Activated effector memory CD4-positive, alpha-beta T cell treated with Interleukin-2 at 50 U/mL for 16 hours (primary cell): Measurements from ENCODE around the gene KLHL28.

Experiments
- DNase-seq: peaks from one replicate; pipeline ENCODE4 v3.0.0-alpha.2; 2020

Gene KLHL28

DNA sequence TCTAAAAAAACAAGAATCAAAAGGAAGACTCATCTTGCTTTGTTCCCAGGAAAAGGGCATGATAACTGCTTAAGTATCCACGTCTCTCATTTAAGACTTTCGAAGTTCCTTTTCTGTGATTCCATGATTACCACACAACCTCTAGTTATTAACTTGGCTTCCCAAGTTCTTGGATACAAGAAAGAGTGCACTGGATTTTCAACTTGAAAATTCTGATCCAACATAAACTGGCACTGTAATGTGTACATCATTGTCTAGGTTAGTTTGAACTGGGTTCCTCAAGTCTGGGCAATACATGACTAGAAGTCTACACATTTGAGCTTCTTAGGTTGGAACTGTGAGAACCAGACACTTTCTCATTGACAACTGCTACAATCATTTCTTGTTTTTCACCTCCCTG, 1.6 kb downstream of the KLHL28 start:
- no peak for DNase-seq

GRCh38 chr14:44959538-44959937, 2.2 kb downstream of the KLHL28 start:
- no peak for DNase-seq

DNA sequence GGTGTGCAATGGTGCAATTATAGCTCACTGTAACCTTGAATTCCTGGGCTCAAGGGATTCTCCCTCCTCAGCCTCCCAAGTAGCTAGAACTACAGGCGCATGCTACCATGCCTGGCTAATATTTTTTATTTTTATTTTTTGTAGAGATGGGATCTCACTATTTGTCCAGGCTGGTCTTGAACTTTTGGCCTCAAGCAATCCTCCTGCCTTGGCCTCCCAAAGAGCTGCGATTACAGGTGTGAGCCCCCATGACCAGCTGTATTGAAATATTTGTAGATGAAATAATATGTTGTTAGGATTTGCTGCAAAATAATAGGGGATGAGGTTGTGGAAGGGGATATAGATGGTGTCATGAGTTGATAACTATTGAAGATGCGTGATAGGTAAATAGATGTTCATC, 4.9 kb downstream of the KLHL28 start:
- DNase-seq: no peak

- DNase-seq: no peak
Observed at GRCh38 chr14:44955528-44955927, 6.2 kb downstream of the KLHL28 start.

GRCh38 chr14:44954750-44955149, 7.0 kb downstream of the KLHL28 start:
- DNase-seq: no peak

- no peak for DNase-seq
Observed at GRCh38 chr14:44952391-44953110, 9.2 kb downstream of the KLHL28 start.

GRCh38 chr14:44951051-44951450, 10.7 kb downstream of the KLHL28 start:
- DNase-seq: no peak

GRCh38 chr14:44945264-44945663, 16.5 kb downstream of the KLHL28 start:
- no peak for DNase-seq

GRCh38 chr14:44944107-44944506, 17.6 kb downstream of the KLHL28 start:
- no peak for DNase-seq

GRCh38 chr14:44942436-44942835, 19.3 kb downstream of the KLHL28 start:
- DNase-seq: no peak

DNA sequence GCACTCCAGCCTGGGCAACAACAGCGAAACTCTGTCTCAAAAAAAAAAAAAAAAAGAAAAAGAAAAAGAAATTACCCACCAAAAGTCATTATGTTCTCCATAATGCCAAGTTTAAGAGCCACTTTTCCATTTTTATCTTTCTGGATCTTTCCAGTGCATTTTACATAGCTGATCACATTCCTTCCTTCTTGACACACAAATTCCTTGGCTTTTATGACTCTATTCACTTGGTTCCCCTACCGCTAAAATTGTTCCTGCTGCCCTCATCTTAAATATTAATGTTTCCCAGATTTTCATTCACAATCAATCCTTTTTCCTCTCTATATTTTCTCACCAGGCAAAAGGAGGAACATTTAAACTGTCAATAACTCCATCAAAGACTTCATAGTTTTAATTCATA, 20.2 kb downstream of the KLHL28 start:
- no peak for DNase-seq

- no peak for DNase-seq
Observed at GRCh38 chr14:44940944-44941343, 20.8 kb downstream of the KLHL28 start.

DNA sequence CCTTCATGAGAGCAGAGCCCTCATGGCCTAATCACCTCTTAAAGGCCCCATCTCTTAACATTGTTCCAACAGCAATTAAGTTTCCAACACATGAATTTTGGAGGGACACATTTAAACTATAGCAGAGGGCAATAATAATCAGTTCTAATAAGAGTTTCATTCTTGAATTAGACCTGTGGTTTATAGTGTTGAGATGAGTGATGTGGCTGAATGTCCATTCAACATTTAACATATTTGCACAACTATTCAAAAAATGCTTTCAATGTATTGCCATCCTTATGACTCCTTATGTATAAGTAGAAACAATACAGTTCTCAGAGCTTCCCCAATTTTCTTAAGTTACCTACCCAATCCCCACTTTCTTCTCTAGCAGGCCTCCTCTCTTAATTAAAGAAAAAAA, 21.5 kb downstream of the KLHL28 start:
- DNase-seq: no peak

DNA sequence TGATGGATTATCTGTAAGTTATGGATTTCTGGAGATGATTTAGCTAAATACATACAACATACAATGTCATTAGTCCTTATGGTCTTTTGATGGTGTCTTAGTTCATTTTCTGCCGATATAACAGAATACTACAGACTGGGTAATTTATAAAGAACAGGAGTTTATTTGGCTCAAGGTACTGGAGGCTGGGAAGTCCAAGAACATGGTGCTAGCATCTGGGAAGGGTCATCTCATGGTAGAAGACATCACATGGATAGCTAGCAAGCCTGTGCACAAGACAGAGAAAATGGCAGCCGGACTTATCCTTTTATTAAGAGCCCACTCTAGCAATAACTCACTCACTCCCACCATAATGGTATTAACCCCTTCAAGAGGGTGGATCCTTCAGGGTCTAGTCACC, 24.2 kb downstream of the KLHL28 start:
- DNase-seq: no peak

- DNase-seq: no peak
Observed at GRCh38 chr14:44935155-44935554, 26.6 kb downstream of the KLHL28 start.

GRCh38 chr14:44928793-44929192, 33.0 kb downstream of the KLHL28 start:
- no peak for DNase-seq

DNA sequence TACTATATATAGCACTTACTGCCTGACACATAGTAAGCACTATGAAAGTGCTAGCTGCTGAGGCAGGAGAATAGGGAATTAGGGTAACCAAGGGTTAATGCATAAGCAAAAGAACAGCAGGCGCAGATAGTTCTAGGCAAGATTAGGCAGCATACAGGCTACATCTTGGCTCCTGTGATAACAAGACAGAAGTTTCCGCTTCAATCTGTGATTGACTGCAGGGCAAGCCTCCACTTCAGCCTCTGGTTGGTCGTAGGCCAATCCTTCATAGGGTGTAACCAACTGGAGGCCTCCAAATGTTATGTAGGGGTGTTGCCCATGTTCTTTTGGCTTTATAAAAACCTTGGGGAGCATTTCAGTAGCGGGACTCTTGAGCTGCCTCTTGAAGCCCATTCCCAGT, 46.9 kb downstream of the KLHL28 start:
- no peak for DNase-seq

GRCh38 chr14:44912041-44912869, 49.5 kb downstream of the KLHL28 start:
- DNase-seq: no peak

- DNase-seq: no peak
Observed at GRCh38 chr14:44910821-44911220, 50.9 kb downstream of the KLHL28 start.

DNA sequence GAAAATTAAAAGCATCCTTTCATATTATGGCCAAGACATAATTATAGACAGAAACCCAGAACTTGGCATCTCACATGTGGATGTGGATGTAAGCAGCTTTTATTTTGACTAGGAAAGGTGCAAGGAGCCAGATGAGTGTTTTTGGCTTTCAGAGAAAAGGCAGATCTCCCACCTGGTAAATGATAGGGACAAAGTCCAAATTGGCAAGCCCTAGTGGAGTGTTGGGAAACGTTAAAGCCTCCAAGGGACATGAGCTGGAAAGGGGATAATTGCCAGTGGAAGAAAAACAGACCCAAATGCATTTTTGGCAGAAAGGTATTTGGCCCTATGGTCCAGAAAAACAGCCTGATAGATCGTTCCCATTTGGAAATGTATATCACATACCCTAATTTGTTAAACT, 60.1 kb downstream of the KLHL28 start:
- DNase-seq: no peak

GRCh38 chr14:44898551-44898950, 63.2 kb downstream of the KLHL28 start:
- DNase-seq: no peak

- DNase-seq: no peak
Observed at GRCh38 chr14:44897845-44898151, 63.9 kb downstream of the KLHL28 start.

- peak; percentile 97 for DNase-seq
Observed at GRCh38 chr14:44897041-44897844, 64.5 kb downstream of the KLHL28 start.
